Spleen (tissue), 7 donors: Measurements from ENCODE around the gene PHACTR1.

ENCODE experiments used
- CTCF ChIP-seq, 11 experiments: fragments of 200-600 bp in 7 of 11; fragments of 450-650 bp in 4 of 11; sonication (generic) in 4 of 11; IDR thresholded peaks in 8 of 11; conservative IDR thresholded peaks in 3 of 11; 1 replicate in 7 of 11; 2 replicates in 4 of 11; pipeline versions ENCODE4 v1.4.0 to v1.8.0; 2016 to 2021; ENCODE audit warnings: antibody characterized with exemption in 11 of 11, inconsistent platforms in 4 of 11, mild to moderate bottlenecking in 1 of 11
- POLR2A ChIP-seq, 3 donors: fragments of 450-650 bp; IDR thresholded peaks; one replicate each; pipeline ENCODE4 v1.5.1; 2017; ENCODE audit warnings: antibody characterized with exemption in 3 of 3, mild to moderate bottlenecking in 1 of 3
- POLR2AphosphoS5 ChIP-seq, 3 donors: sonication (generic); formaldehyde crosslinking; IDR thresholded peaks; one replicate each; pipeline ENCODE4 v1.5.1; 2017; ENCODE audit warnings: antibody characterized with exemption in 3 of 3
- donor health status: DM: no; HTN: no; CAD: no; lungs with moderate emphysema.
- donor health status: DM: no; HTN: no; CAD: no.
- donor health status: DM: no; HTN: no; CAD: no.

GRCh38 chr6:12961761-12962160 lies 245.2 kb downstream of the PHACTR1 start:
- no peak for TF ChIP-seq CTCF (IDR thresholded peaks at IDR 0.05 in 8 of 11, conservative IDR thresholded peaks at IDR 0.05 in 3 of 11)
- no peak for TF ChIP-seq POLR2AphosphoS5 (IDR thresholded peaks at IDR 0.05)
- no peak for TF ChIP-seq POLR2A (IDR thresholded peaks at IDR 0.05)
